ENCODE measurements around the gene TMEM204. TPM values are rescaled to one million over a fixed set of nuclear protein-coding genes. Genes with fewer than 3 reads are reported as not detected.

The TMEM204 gene
- total RNA-seq, 1 donor from 2014 or later, result 0.10 TPM

- DNase-seq (ENCODE audit: low read depth), result no peak
Measured at GRCh38 chr16:1499756-1500464, 33.6 kb upstream of the TMEM204 start.

DNA sequence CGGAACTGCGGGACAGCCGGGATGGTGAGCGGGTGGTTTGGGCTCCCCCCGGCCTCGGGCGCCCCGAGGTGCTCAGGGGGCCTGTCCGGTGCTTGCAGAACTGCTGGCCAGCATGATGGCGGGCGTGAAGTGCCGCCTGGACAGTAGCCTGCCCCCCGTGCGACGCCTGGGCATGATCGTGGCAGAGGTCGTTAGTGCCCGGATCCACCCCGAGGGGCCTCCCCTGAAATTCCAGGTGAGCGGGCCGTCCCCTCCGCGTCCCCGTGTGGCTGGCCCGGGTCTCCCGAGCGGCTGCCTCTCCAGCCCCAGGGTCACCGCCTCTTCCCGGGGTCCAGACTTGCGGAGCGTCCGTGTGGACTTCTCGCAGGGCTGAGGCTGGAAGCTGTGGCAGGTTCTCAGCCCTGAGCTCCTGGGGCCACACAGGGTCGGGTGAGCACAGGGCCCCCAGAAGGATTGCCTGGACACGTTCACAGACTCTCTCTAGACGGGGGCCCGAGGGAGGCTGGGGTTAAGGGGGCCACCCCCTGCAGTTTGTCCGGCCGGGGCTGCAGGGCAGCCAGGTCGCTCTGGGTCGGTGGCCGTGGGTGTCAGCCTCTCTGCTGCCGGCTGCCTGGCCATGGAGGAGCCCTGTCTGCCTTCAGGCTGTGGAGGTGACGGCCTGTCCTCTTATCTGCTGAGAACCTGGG is 32.9 kb upstream of the TMEM204 start:
- DNase-seq (ENCODE audit: low read depth), result no peak

- DNase-seq (ENCODE audit: low read depth), result no peak
Measured at GRCh38 chr16:1501630-1502029, 31.8 kb upstream of the TMEM204 start.

DNA sequence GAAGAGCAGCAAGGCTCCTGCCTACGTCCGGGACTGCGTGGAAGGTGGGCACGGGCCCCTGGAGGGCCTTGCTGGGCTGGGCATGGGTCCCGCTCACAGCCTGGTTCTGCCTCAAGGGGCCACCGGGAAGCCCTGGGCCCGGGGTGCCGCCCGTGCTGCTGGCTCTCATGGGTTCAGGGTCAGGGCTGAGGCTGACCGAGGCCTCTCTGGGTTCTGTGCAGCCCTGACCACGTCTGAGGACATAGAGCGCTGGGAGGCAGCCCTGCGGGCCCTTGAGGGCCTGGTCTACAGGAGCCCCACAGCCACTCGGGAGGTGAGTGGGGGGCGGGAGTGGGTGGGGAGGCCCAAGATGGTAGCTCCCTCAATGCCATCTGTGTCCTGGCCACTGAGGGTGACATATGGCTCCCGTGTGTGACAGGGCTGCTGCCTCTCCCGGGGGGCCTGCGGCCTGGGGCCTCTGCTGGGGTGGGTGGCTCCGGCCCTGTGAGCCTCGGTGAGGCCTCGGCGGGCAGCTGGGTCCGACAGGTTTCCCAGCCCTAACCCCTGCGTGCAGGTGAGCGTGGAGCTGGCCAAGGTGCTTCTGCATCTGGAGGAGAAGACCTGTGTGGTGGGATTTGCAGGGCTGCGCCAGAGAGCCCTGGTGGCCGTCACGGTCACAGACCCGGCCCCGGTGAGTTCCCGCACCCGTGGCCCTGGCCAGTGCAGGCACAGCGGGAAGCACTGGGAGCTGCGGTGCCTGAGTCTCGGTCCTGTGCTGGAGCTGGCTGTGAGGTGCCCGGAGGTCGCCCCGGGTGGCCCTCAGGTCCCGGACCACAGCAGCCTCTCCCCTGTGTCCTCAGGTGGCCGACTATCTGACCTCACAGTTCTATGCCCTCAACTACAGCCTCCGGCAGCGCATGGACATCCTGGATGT is 31.1 kb upstream of the TMEM204 start:
- DNase-seq (ENCODE audit: low read depth), result no peak

DNA sequence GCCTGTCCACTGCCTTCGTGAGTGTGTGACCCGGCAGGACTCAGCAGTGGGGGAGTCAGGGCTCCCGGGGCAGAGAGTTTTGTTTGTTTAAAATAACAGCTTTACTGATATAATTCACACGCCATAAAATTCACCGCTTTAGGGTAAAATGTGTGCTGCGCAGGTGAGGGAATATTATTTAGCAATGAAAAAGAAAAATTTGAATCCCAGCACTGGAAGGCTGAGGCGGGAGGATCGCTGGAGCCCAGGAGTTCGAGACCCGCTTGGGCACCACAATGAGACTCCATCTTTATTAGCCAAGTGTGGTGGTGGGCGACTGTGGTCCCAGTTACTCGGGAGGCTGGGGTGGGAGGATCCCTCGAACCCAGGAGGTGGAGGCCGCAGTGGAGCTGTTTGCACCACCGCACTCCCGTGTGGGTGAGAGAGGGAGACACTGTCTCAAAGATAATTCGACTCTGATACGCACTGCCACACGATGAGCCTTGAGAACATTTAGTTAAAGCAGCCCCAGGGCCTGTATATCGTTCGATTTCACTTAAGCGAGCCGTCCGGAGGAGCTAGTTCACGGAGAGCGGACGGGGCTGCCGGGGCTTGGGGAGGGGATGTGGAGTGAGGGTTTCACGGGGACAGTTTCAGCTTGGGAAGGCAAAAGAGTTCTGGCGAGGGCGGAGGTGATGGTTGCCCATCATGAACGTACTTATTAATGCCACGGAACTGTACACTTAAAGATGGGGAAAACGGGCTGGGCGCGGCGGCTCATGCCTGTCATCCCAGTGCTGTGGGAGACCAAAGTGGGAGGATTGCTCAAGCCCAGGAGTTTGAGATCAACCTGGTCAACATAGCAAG is 30.1 kb upstream of the TMEM204 start:
- DNase-seq (ENCODE audit: low read depth), result no peak

- no peak for DNase-seq (ENCODE audit: low read depth)
Measured at GRCh38 chr16:1505073-1505844, 28.2 kb upstream of the TMEM204 start.

DNA sequence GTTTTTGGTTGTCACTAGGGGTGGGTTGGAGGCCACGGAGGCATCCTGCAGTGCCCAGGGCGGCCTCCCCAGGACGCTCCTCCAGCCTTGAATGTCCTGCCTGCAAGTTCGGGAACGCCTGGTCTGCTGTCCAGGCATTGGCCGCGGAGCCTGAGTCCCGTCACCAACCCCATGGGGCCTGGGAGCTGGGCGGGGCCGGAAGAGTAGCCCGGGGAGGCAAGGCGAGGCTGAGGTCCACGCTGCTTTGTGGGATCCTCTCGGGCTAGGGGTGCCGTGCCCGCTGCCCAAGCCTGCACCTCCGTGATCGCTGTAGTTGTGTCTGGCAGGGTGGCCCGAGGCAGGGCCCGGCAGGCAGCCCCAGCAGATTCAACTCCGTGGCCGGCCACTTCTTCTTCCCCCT is 27.6 kb upstream of the TMEM204 start:
- no peak for DNase-seq (ENCODE audit: low read depth)

DNA sequence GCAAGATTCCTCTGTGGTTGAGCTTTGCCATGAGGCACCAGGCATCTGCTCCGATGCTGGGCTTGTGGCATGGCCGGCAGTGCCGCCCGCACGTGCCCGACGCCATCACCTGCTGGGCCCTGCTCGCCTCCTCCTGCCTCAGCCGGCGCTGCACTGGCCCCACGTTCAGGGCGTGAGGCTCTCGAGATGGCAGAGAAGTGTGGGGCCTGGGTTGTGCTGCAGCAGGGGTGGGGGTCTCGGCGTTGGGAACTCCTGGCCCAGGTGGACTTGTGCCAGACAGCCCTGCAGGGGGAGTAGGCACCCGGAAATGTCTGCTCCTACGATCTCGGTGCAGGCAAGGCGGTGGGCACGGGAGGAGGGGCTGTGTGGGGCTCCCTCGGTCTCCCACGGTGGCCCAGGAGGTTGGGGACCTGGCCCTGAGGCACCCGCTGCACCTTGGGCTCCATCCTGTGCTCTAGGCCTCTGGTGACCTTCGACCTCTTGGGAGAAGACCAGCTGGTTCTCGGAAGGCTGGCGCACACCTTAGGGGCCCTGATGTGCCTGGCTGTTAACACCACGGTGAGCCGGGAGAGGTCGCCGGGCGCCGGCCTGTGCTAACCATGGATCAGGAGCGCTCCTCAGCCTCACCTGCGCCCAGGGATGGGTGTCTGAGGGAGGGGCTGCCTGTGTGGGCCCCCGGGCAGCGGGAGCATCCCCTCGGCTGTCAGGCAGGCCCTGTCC is 26.8 kb upstream of the TMEM204 start:
- no peak for DNase-seq (ENCODE audit: low read depth)

DNA sequence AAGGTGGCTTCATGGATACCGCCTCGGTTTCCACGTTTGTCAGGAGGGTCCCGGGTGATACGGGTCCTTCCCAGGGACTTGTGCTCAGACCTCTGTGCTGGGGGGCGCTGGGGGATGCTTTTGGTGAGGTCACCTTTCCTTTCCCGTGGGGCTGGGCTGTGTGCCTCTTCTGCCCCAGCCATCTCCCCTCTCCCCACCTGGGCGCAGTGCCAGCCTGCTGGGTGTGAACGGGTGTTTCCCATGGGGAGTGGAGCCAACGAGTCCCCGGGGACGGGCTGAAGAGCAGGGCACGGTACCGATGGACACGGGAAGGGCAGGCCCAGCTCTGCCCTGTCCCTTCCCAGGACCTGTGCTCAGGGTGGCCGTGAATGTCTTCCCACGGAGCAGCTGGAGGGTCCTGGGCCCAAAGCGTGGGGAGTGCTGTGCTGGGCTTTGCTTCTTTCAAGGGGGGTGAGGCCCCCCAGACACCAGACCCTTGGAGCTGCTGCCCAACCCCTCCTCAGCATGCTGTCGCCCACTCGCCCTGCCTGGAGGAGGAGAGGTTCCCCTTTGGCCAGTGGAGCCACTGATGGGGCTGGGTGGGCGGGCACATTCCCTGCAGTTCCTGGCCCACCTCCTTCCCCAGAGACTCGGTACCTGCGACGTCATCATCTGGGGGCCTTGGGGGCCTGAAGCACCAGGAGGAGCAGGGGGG is 24.8 kb upstream of the TMEM204 start:
- DNase-seq (ENCODE audit: low read depth), result no peak

DNA sequence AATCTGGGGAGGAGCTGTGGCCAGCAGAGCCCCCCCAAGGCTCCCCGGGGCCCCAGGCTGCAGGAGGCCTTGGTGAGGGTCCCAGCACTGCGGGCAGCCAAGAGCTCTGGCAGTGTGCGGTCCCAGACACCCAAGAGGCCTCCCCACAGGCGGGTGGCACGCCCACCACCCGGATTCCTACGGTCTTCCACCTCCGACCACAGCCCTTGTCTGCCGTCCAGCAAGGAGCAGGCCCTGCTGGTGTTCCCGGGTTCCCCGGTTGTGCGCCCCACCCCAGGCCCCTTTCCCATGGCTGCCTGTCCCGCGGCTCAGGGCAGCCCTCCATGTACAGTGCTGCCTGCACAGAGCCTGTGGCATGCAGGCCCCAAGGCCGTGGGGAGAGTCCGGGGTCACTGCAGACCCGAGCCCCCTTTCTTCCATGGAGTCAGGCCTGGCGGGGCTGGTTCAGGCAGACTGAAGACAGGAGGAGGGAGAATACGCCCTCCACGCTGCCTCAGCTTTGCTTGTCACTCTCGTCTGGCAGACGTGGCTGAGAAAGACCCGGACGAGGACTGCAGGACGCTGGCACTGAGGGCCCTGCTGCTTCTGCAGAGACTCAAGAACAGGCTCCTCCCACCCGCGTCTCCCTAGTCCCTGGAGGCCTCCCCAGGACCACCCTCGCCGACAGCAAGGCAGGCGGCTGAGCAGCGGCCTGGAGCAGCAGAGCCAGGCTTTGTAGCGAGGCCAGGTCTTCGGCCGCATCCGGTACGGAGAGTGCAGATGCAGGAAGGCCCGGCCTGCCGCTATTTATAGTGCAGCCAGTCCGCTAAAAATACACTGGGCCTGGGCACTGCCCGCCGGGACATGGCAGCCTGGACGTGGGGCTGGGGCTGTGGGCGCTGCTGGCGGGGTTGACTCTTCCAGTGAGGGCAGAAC is 23.9 kb upstream of the TMEM204 start:
- no peak for DNase-seq (ENCODE audit: low read depth)

GRCh38 chr16:1510272-1510671 is 23.2 kb upstream of the TMEM204 start:
- DNase-seq (ENCODE audit: low read depth), result no peak

DNA sequence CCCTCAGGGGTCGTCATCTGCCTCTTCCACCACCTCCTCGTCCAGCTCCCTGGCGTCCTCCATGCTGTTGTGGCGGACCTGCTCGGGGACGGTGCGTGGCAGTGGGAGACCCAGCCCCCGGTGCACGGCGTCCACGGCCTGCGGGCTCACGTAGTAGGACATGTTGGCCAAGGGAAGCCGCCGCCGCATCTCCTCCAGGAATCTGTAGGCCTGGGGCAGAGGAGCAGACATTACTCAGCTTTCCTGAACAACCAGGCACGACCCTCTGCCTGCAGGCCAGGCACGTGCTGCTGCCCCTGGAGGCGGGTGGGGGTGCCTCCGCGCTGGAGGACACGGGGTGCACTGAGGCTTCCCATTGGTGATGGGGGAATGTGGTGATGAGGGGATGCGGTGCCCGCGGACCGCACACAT is 22.5 kb upstream of the TMEM204 start:
- no peak for DNase-seq (ENCODE audit: low read depth)

GRCh38 chr16:1511662-1512569 is 21.6 kb upstream of the TMEM204 start:
- DNase-seq (ENCODE audit: low read depth), result no peak

- DNase-seq (ENCODE audit: low read depth), result no peak
Measured at GRCh38 chr16:1512774-1513173, 20.7 kb upstream of the TMEM204 start.

GRCh38 chr16:1514507-1514906 is 19.0 kb upstream of the TMEM204 start:
- no peak for DNase-seq (ENCODE audit: low read depth)

- DNase-seq (ENCODE audit: low read depth), result no peak
Measured at GRCh38 chr16:1518626-1519135, 14.8 kb upstream of the TMEM204 start.

DNA sequence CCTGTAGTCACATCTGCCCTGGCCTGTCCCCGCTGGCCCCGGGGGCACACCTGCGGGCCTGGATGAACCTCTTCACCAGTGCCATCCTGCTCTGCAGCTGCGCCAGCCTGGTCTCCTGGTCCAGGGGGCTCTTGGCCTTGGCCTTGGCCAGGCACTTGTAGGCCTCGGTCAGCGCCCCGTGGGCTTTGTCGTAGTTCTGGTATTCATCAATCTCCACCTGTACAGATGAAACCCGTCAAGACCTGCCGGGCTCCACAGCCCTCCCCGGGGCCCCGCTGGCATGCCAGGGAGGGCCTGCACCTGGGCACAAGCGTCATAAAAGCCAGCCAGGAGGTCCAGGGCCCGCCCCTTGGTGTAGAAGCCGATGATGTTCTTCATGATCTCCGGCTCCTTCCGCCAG is 13.6 kb upstream of the TMEM204 start:
- no peak for DNase-seq (ENCODE audit: low read depth)
